HG03457 (cell line): ENCODE results near the gene COG2.
"Not testable (repeated sequence)": the region's sequence is repeated elsewhere in the genome, so short reads cannot be mapped to it uniquely, and the experiment has no call there.

Source experiments
- ATAC-seq: cut with Tn5 transposase; IDR thresholded peaks from one replicate; pipeline ENCODE4 v1.9.1; 2021; ENCODE audit warnings: moderate number of reproducible peaks; ENCODE audit not compliant: unreplicated experiment

The COG2 gene

GRCh38 chr1:230626232-230626631, 16.0 kb upstream of the COG2 start:
- ATAC-seq, result no peak

DNA sequence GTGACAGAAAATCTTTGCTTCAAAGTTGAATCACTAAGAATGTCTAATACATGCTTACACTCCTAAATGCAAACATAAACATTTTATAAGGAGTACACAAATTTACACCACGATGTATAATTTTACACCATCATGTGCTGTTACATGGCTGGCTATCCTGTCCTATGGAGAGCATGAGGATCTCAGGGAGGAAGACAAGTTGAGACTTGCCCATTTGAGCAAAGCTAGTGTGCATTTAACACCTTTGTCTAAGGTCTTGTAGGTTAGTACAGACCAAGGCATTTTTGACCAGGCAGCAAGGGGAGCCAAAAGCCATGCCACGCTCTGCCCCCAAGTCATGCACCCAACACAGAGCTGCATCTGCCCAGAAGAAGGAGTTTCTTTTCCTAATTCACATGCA, 14.5 kb upstream of the COG2 start:
- ATAC-seq, result no peak

DNA sequence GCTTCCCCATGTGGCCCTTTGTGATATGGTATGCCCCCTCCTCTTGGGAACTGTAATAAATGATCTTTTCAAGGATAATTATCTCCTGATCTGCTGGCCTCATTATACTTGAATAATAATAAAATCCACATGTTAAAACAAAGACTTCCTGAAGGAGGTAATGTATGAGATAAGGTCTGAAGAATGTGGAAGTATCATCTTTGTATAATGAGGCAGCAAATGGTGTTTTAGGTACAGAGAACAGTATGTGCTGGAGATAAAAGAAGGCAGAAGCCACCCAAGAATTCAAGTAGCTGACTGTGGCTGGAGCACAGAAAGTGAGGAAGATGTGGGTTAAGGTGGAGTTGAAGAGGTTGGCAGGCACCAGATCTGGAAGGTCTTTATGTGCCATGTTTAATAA, 12.8 kb upstream of the COG2 start:
- no peak for ATAC-seq

- ATAC-seq, result no peak
Measured at GRCh38 chr1:230631477-230631876, 10.8 kb upstream of the COG2 start.

GRCh38 chr1:230632273-230632873, 9.9 kb upstream of the COG2 start:
- ATAC-seq, result no peak

DNA sequence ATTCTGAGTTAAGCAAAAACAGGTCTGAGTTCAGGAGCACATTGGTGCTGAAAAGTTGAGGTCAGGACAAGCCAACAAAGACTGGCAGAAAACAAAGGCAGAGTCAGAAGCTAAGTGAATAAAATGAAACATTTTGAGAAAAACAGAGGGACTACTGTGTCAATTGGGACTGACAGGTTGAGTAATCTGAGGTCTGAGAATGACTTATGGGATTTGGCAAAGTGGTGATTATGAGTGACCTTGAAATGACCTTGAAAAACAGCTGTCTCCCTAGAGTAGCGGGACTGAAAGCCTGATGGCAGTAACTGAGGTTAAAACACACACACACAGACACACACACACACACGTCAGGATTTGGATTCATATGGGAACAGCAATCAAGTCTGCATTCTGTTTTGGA, 8.8 kb upstream of the COG2 start:
- no peak for ATAC-seq

DNA sequence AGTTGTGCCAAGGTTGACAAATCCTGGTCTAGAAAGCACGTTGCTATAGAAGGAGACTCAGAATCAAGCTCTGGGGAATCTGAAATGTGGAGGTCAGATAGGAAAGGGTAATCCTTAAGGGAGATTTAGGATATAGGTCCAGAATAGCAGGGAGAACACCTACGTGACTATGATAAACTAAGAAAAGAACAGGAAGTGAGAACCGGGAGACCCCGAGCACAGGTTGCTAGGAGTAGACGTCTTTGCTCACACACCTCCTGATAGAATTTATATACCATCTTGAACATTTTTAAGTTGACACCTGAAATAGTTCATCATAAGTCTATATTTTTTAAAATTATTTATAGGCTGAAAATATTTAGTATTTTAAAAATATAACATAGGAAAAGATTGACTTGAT, 7.9 kb upstream of the COG2 start:
- ATAC-seq, result no peak

DNA sequence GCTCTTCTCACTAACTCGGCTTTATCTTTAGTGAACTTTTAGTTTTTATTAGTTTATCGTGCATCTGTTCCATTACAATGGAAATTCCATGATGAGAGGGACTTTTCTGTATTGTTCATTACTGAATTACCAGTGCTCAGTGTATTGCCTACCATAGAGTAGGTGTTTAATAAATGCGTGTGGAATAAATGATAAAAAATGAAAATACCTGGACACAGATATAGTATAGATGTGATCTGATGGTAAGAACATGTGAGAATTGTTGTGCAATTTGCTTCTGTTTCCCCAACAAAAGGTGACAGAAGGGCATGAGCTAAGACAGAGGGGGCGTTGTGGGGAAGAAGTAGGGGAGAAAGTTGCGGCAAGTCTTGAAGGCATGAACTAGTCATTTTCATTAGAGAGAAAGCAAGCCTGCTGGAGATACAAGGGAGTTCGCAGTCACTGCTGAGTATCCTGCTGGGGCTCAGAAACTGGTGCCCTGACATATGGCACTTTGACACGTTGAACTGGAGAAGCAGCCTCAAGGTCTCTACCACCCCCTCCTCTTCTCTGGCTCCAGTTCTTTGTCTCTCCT, 5.6 kb upstream of the COG2 start:
- ATAC-seq, result no peak

DNA sequence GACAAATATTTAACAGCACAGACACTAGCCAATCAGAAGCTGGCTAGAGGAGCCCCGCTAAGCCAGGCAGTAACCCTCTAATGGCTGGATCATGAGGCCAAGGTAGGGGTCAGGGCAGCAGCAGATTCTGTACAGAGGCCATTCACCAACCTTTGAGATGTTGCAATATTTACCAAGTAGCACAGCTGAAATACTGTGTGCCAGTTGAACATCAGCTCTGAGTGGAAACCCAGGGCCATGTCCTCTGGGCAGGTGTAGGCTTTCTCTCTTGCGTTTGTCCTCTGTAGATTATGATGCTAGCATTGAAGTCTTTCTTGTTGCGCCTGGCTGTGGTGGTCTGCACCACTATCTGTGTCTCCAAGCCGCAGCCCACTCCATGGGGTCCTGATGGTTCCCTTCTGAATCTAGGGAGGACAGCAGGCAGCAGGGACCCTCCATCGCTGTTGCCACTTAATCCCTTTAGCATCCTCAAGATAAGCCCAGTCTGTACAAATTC, 2.5 kb upstream of the COG2 start:
- ATAC-seq, result no peak

GRCh38 chr1:230641346-230641745, 935 bp upstream of the COG2 start:
- no peak for ATAC-seq

- no peak for ATAC-seq
Measured at GRCh38 chr1:230641900-230642262, 400 bp upstream of the COG2 start.

DNA sequence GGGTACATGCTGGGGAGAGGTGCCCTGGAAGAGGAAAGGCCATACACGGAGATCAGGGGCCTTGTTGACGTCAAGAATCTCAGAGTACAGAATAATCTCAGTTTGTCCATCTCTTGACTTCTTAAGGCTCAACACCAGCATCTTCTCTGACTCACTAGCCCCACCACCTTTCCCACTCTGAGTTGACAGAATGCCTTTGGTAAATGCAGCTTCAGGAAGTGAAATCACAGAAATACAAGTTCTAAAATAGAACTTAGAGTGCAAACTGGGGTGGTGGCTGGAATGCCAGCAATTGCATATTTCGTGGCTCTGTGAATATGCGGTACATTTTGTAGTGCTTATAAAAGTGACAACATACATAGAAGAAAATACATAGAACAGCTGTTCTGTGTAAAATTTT, 1.6 kb downstream of the COG2 start:
- ATAC-seq, result no peak

- ATAC-seq, result no peak
Measured at GRCh38 chr1:230646710-230647302, 4.5 kb downstream of the COG2 start.

DNA sequence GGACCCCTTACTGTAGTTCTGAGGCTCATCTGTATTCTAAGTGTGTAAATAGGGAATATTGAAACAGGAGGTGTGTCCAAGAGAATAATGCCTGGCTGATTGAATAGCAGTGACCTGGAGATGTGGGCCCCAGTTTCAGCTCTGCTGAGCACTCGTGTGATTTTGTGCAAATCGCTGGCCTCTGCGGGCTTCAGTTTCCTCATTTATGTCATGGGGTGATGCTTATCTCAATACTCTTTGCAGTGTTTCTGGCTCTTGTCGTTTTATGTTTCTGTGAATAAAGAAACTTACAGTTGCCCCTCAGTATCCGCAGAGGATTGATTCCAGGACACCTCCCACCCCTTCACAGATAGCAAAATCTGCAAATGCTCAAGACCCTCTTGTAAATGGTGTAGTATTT, 5.0 kb downstream of the COG2 start:
- no peak for ATAC-seq

DNA sequence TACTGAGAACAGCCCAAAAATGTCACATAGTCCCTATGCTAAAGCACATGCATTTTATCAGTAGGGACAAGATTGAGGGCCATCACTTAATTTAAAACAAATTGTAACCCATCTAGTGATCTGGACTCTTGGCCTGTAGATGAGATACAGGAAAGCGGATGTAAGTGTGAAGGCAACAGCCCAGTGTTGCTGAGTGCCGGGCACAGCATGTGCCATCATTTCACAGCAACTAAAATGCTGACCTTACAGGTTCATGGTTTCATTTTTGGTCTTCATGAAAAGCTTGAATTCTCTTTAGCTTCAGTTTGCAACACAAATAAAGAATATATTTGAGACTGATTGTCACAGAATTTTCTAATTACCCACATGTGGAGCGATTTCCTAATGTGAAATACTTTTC, 5.8 kb downstream of the COG2 start:
- no peak for ATAC-seq

- no peak for ATAC-seq
Measured at GRCh38 chr1:230650300-230650699, 8.0 kb downstream of the COG2 start.

DNA sequence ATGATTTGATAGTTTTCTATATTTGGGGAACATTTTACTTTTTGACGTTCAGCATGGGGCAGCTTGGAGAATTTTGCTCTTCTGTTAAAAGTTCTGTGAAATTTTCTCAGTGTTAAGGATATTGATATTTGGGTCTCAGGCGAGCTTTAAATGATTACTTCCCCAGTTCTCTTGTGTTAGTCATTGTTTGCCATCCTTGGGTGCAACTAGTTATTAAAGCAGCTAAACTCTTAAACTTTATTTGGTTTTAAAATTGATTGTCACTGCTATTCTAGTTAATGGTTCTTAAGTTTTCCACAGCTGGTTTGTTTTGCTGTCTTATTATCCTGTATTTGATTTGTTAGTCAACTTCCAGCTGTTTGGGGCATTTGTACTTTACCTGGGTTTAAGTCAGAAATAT, 9.0 kb downstream of the COG2 start:
- no peak for ATAC-seq

- ATAC-seq, result not testable (repeated sequence)
Measured at GRCh38 chr1:230656719-230657118, 14.4 kb downstream of the COG2 start.

GRCh38 chr1:230658103-230658502, 15.8 kb downstream of the COG2 start:
- ATAC-seq, result not testable (repeated sequence)

- ATAC-seq, result no peak
Measured at GRCh38 chr1:230658691-230659090, 16.4 kb downstream of the COG2 start.

DNA sequence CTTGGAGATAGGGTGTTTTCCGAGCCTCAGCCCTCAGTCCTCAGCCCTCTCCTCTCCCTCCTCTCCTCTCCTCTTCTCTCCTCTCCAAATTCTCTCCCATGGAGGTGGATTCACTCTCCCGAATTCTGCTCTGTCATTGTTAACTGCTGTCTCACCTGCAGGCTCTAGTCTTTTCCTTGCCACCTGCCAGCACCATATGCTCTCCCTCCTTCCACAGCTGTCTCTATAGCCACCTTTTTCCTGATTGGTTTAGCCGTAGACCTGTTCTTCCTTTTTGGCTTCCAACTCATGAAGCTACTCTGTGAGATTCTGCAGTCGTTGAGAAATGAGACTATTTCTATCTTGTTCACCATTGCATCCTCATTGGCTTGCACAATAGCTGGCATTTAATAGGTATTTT, 19.7 kb downstream of the COG2 start:
- ATAC-seq, result no peak

DNA sequence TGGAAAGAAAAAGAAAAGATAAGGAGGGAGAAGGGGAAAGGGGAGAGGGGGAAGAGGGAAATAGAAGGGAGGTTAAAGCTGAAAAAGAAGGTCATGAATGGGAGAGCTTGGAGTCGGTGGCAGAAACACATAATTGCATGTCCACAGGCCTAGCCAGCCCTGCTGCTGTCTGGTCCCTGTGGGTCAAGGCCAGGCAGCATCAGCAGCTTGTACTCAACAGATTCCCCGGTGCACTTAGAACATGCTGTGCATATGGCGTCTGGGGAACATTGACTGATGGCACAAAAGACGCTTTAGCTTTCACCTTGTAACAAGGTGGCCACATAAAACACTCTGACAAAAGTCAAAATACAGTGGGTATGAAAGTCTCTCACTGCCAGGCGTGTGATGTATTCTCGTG, 25.9 kb downstream of the COG2 start:
- ATAC-seq, result no peak

GRCh38 chr1:230669543-230669942, 27.3 kb downstream of the COG2 start:
- ATAC-seq, result no peak
